HG03460 (cell line): ENCODE data around the gene RNASE3.
"Not testable (repeated sequence)": the region's sequence is repeated elsewhere in the genome, so short reads cannot be mapped to it uniquely, and the experiment has no call there.

Experiments used
- ATAC-seq: cut with Tn5 transposase; IDR thresholded peaks from one replicate; pipeline ENCODE4 v1.9.1; 2021; ENCODE audit not compliant: unreplicated experiment

The RNASE3 gene

GRCh38 chr14:20891126-20891825 is at the start of gene RNASE3:
TSS of gene RNASE3 (plus strand) at chr14:20891385. CDS start at chr14:20891687, 302 bp downstream.
- not testable (repeated sequence) for ATAC-seq

- ATAC-seq = no peak
Measured at GRCh38 chr14:20846560-20846959, 44.6 kb upstream of the RNASE3 start.

GRCh38 chr14:20848316-20848954 is 42.8 kb upstream of the RNASE3 start:
- ATAC-seq = no peak

- ATAC-seq = no peak
Measured at GRCh38 chr14:20848955-20849570, 42.1 kb upstream of the RNASE3 start.

- no peak for ATAC-seq
Measured at GRCh38 chr14:20853042-20853441, 38.1 kb upstream of the RNASE3 start.

GRCh38 chr14:20855652-20856291 is 35.4 kb upstream of the RNASE3 start:
- peak; percentile 67 for ATAC-seq

GRCh38 chr14:20857207-20857606 is 34.0 kb upstream of the RNASE3 start:
- no peak for ATAC-seq

- ATAC-seq = no peak
Measured at GRCh38 chr14:20857630-20858261, 33.4 kb upstream of the RNASE3 start.

- ATAC-seq = no peak
Measured at GRCh38 chr14:20866194-20866593, 25.0 kb upstream of the RNASE3 start.

- ATAC-seq = no peak
Measured at GRCh38 chr14:20866963-20867362, 24.2 kb upstream of the RNASE3 start.

GRCh38 chr14:20873370-20874177 is 17.6 kb upstream of the RNASE3 start:
- no peak for ATAC-seq

GRCh38 chr14:20877016-20877415 is 14.2 kb upstream of the RNASE3 start:
- ATAC-seq = no peak

GRCh38 chr14:20878695-20879094 is 12.5 kb upstream of the RNASE3 start:
- no peak for ATAC-seq

GRCh38 chr14:20881229-20881628 is 10.0 kb upstream of the RNASE3 start:
- not testable (repeated sequence) for ATAC-seq

- ATAC-seq = not testable (repeated sequence)
Measured at GRCh38 chr14:20882787-20883186, 8.4 kb upstream of the RNASE3 start.

- ATAC-seq = not testable (repeated sequence)
Measured at GRCh38 chr14:20888411-20888810, 2.8 kb upstream of the RNASE3 start.

GRCh38 chr14:20895322-20895721 is 4.1 kb downstream of the RNASE3 start:
- ATAC-seq = not testable (repeated sequence)

- no peak for ATAC-seq
Measured at GRCh38 chr14:20904393-20905029, 13.3 kb downstream of the RNASE3 start.

- no peak for ATAC-seq
Measured at GRCh38 chr14:20905676-20906075, 14.5 kb downstream of the RNASE3 start.

GRCh38 chr14:20907214-20907613 is 16.0 kb downstream of the RNASE3 start:
- ATAC-seq = no peak
